Hair follicular keratinocyte (primary cell): Measurements from ENCODE around the gene PRDX6. TPM values are rescaled to one million over a fixed set of nuclear protein-coding genes. Genes with fewer than 3 reads are reported as not detected.

Experiments used
- total RNA-seq: library from RNA; depleted of rRNA; stranded (reverse); fragments of >200 nt; gene quantifications from 2 replicates; pipeline ENCODE4 v1.2.3, GENCODE V29; 2015

PRDX6 gene, protein sequence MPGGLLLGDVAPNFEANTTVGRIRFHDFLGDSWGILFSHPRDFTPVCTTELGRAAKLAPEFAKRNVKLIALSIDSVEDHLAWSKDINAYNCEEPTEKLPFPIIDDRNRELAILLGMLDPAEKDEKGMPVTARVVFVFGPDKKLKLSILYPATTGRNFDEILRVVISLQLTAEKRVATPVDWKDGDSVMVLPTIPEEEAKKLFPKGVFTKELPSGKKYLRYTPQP
- total RNA-seq = 201 and 244 TPM in 2 replicates

DNA sequence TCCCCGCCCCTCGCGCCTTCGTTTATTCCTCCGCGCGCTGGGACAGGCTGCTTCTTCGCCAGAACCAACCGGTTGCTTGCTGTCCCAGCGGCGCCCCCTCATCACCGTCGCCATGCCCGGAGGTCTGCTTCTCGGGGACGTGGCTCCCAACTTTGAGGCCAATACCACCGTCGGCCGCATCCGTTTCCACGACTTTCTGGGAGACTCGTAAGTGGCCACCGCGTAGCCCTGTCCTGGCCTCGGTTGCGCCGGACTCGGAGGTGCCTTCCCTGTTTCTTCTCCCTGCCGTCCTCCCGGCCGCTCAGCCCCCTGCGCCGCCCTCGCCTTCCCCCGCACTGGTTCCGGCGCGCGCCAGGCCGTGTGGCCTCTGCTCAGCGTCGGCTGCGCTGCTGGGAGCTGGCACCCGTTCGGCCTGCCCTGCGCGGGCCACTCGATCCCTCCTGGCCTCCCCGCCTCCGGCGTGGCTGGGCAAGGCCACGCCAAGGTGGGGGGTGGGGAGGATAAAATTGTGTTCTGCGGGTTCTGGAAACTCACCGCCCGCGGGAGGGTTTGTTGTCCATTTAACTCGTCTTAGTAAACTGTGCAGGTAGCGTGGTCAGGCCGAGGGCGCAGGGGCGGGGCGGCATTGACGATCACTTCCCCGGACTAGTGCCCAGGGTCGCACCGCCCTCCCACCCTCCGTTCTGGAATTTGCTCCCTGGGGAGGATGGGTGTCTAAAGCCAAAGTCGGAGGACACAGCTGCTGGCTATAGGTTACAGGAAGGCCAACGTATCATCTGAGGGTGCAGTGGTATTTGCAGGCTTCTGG lies at the start of gene PRDX6:
PRDX6 (plus strand) TSS at position 50 of the 808 bp plus-strand sequence; CDS start at position 113, 63 bp downstream.

Other genes starting within 250 kb of the PRDX6 start
- not detected in 2 replicates for gene SLC9C2, start 125.7 kb downstream of the PRDX6 start, total RNA-seq
- gene TEX50, start 158.0 kb downstream of the PRDX6 start, total RNA-seq = not detected in 2 replicates
- not detected in 2 replicates for gene ANKRD45, start 192.5 kb downstream of the PRDX6 start, total RNA-seq
- 18.4 and 20.9 TPM in 2 replicates for gene KLHL20, start 237.6 kb downstream of the PRDX6 start, total RNA-seq